ENCODE results near the gene CRMP1. TPM values are rescaled to one million over a fixed set of nuclear protein-coding genes. Genes with fewer than 3 reads are reported as not detected.

The CRMP1 gene
- polyA plus RNA-seq, 1 donor (not counting 4 experiments of a cell fraction or from before 2014, with no cell fraction given), result 0.03 TPM

DNA sequence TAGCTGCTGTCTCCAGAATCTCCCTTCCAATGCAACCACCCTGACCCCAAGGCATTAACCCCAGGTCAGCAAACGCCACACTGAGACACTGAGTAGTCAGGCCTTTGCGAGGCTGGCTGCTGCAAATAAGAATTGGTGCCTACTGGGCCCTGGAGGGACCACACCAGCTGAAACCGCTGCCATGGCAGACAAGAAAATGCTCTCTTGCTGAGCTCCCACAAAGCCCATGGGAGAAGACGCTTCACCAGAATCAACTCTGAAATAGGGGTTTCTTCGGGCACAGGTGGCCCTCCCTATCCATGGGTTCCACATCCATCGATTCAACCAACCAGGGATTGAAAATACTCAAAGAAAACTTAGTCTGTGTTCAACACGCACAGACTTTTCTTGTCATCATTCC, 26.7 kb upstream of the CRMP1 start:
- no peak for DNase-seq (ENCODE audit: low read depth, low spot score)
- dilution Hi-C loops (cut with MboI; ENCODE audit: extremely low pct_ligation_motif_present, low sequenced_read_pairs), result no loop called here
- Histone ChIP-seq H2AFZ (ENCODE audit: control insufficient read depth, low read length) (no peak overlapping the region), H3K9me3 (ENCODE audit: control insufficient read depth, low read depth, low read length) (no peaks in the 10 kb centered on the region), H3K4me2 (ENCODE audit: control insufficient read depth, extremely low read depth, insufficient read depth, low read depth, low read length) (no peak overlapping the region), H3K27ac (ENCODE audit: control insufficient read depth, insufficient read depth, low read length) (no peak overlapping the region), H3K27me3 (ENCODE audit: control insufficient read depth, extremely low read depth, insufficient read depth, low read length) (peaks cover 4% of the 10 kb centered on the region), H3K9ac (ENCODE audit: control insufficient read depth, extremely low read depth, insufficient read depth, low read length) (no peak overlapping the region), H3K4me3 (ENCODE audit: control insufficient read depth in 2 of 3, extremely low read depth in 1 of 3, insufficient read depth in 2 of 3, low read depth in 1 of 3, low read length in 3 of 3) (no peak overlapping the region), H3K36me3 (ENCODE audit: control insufficient read depth in 2 of 2, extremely low read depth in 1 of 2, insufficient read depth in 2 of 2, low read length in 2 of 2) (no peaks in the 10 kb centered on the region), H4K20me1 (ENCODE audit: control insufficient read depth, extremely low read depth, insufficient read depth, low read length) (no peaks in the 10 kb centered on the region), H3K79me2 (ENCODE audit: control insufficient read depth, insufficient read depth, low read length) (no peaks in the 10 kb centered on the region), H3K4me1 (ENCODE audit: control insufficient read depth, extremely low read depth, insufficient read depth, low read length) (no peaks in the 10 kb centered on the region), H3K9me1 (ENCODE audit: control insufficient read depth, extremely low read depth, insufficient read depth, low read length) (no peaks in the 10 kb centered on the region)
- TF ChIP-seq, protein P1, sequence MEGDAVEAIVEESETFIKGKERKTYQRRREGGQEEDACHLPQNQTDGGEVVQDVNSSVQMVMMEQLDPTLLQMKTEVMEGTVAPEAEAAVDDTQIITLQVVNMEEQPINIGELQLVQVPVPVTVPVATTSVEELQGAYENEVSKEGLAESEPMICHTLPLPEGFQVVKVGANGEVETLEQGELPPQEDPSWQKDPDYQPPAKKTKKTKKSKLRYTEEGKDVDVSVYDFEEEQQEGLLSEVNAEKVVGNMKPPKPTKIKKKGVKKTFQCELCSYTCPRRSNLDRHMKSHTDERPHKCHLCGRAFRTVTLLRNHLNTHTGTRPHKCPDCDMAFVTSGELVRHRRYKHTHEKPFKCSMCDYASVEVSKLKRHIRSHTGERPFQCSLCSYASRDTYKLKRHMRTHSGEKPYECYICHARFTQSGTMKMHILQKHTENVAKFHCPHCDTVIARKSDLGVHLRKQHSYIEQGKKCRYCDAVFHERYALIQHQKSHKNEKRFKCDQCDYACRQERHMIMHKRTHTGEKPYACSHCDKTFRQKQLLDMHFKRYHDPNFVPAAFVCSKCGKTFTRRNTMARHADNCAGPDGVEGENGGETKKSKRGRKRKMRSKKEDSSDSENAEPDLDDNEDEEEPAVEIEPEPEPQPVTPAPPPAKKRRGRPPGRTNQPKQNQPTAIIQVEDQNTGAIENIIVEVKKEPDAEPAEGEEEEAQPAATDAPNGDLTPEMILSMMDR (optimal IDR thresholded peaks at IDR 0.05 in 1 of 3, IDR thresholded peaks at IDR 0.05 in 1 of 3, conservative IDR thresholded peaks at IDR 0.05 in 1 of 3; ENCODE audit: extremely low read depth in 1 of 3, insufficient read depth in 2 of 3, low read length in 3 of 3), result no peak
- no peak for TF ChIP-seq EZH2 (IDR thresholded peaks at IDR 0.05; ENCODE audit: low read length)
- no peak for FAIRE-seq

DNA sequence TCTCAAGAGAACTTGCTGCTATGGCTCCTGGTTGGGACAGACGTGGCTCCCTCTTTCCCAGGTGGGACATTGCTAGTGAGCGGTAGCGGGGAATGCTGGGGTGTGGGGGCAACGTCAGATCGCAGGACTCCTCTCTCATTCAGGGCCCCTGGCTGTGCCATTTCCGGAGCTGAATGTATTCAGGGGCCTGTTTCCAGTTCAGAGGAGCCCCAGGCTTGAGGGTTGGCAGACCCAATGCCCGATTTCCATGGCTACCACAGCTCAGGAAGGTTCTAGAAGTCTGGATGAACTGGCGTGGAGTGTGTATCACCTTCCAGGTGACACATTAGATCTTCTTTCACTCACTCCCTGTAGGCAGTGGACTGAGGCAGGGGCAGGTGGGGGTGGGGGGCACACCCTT, 26.2 kb upstream of the CRMP1 start:
- H3K9me3 ChIP-seq (ENCODE audit: control insufficient read depth, low read depth, low read length), result no peaks in the 10 kb centered on the region
- dilution Hi-C loops (cut with MboI; ENCODE audit: extremely low pct_ligation_motif_present, low sequenced_read_pairs), result no loop called here
- H3K9me1 ChIP-seq (ENCODE audit: control insufficient read depth, extremely low read depth, insufficient read depth, low read length), result no peaks in the 10 kb centered on the region
- H4K20me1 ChIP-seq (ENCODE audit: control insufficient read depth, extremely low read depth, insufficient read depth, low read length), result no peaks in the 10 kb centered on the region
- no peaks in the 10 kb centered on the region for H3K79me2 ChIP-seq (ENCODE audit: control insufficient read depth, insufficient read depth, low read length)
- FAIRE-seq, result no peak
- H3K36me3 ChIP-seq (ENCODE audit: control insufficient read depth in 2 of 2, extremely low read depth in 1 of 2, insufficient read depth in 2 of 2, low read length in 2 of 2), result no peaks in the 10 kb centered on the region
- peaks cover 4% of the 10 kb centered on the region for H3K27me3 ChIP-seq (ENCODE audit: control insufficient read depth, extremely low read depth, insufficient read depth, low read length)
- no peak overlapping the region for H3K9ac ChIP-seq (ENCODE audit: control insufficient read depth, extremely low read depth, insufficient read depth, low read length)
- no peak overlapping the region for H3K4me3 ChIP-seq (ENCODE audit: control insufficient read depth in 2 of 3, extremely low read depth in 1 of 3, insufficient read depth in 2 of 3, low read depth in 1 of 3, low read length in 3 of 3)
- H3K4me1 ChIP-seq (ENCODE audit: control insufficient read depth, extremely low read depth, insufficient read depth, low read length), result no peaks in the 10 kb centered on the region
- no peak overlapping the region for H3K27ac ChIP-seq (ENCODE audit: control insufficient read depth, insufficient read depth, low read length)
- DNase-seq (ENCODE audit: low read depth, low spot score), result no peak
- TF ChIP-seq EZH2 (IDR thresholded peaks at IDR 0.05; ENCODE audit: low read length), result no peak
- TF ChIP-seq, protein P1 (optimal IDR thresholded peaks at IDR 0.05 in 1 of 3, IDR thresholded peaks at IDR 0.05 in 1 of 3, conservative IDR thresholded peaks at IDR 0.05 in 1 of 3; ENCODE audit: extremely low read depth in 1 of 3, insufficient read depth in 2 of 3, low read length in 3 of 3), result no peak
- H2AFZ ChIP-seq (ENCODE audit: control insufficient read depth, low read length), result no peak overlapping the region
- H3K4me2 ChIP-seq (ENCODE audit: control insufficient read depth, extremely low read depth, insufficient read depth, low read depth, low read length), result no peak overlapping the region

Data from keratinocyte (primary cell).